ENCODE data around the gene CIP2A. TPM values are rescaled to one million over a fixed set of nuclear protein-coding genes. Genes with fewer than 3 reads are reported as not detected.

Gene CIP2A
- total and polyA plus RNA-seq, 2 of the 13 experiments (the other 11 are each of a cell fraction or from before 2014, with no cell fraction given), result 7.8 to 36.9 TPM

GRCh38 chr3:108527817-108528216 is 61.4 kb downstream of the CIP2A start:
- ATAC-seq, result no peak
- no peaks in the 10 kb centered on the region for H3K36me3 ChIP-seq (replicated peaks in 1 of 2; ENCODE audit: control insufficient read depth in 1 of 2, insufficient read depth in 2 of 2, low read length in 2 of 2)
- CTCF ChIA-PET (ENCODE audit: low intra/inter-chr PET ratio, low total read pairs), result no interaction called here
- FAIRE-seq, result no peak
- in situ Hi-C loops (cut with HindIII; ENCODE audit: extremely low pct_ligation_motif_present, low pct_unique_long_range_greater_than_20kb) (no loop called here), intact Hi-C loops (cut with micrococcal nuclease; ENCODE audit: unreplicated experiment) (no loop called here)
- no peak overlapping the region for H3K27ac ChIP-seq (ENCODE audit: extremely low read length, insufficient read depth, low read length)
- H3K9ac ChIP-seq (ENCODE audit: insufficient read depth, low read depth, low read length), result no peak overlapping the region
- no peaks in the 10 kb centered on the region for H3K4me1 ChIP-seq (ENCODE audit: insufficient read depth, low read length)
- H2AFZ ChIP-seq (ENCODE audit: low read length), result no peak overlapping the region
- WGBS (ENCODE audit: low lambda C conversion rate), result 0% methylated on average over 2 of the region's 2 CpGs
- no peak for DNase-seq (ENCODE audit: low spot score)
- H3K9me3 ChIP-seq (ENCODE audit: low read length), result no peaks in the 10 kb centered on the region
- H3K4me2 ChIP-seq (ENCODE audit: low read depth, low read length), result no peak overlapping the region
- no peaks in the 10 kb centered on the region for H4K20me1 ChIP-seq (ENCODE audit: insufficient read depth, low read length)
- TF ChIP-seq PRMT3 (CRISPR knock-in tag; IDR thresholded peaks at IDR 0.05; ENCODE audit: borderline replicate concordance, low read depth), result no peak
- TF ChIP-seq EZH2 (conservative IDR thresholded peaks at IDR 0.05; ENCODE audit: low read depth, low read length), result no peak
- no peak for TF ChIP-seq ZNF564 (CRISPR knock-in tag; IDR thresholded peaks at IDR 0.05)
- no peak for TF ChIP-seq DZIP1 (CRISPR knock-in tag; IDR thresholded peaks at IDR 0.05)
- no peak for TF ChIP-seq PATZ1 (CRISPR knock-in tag; IDR thresholded peaks at IDR 0.05)
- no peak for TF ChIP-seq ZC3H4 (CRISPR knock-in tag; IDR thresholded peaks at IDR 0.05; ENCODE audit: borderline replicate concordance)
- TF ChIP-seq HNF4A (CRISPR knock-in tag; IDR thresholded peaks at IDR 0.05), result no peak
- TF ChIP-seq NFYB (CRISPR knock-in tag; IDR thresholded peaks at IDR 0.05), result no peak
- H3K27me3 ChIP-seq (ENCODE audit: control insufficient read depth in 1 of 2, insufficient read depth in 2 of 2, low read length in 2 of 2), result no peaks in the 10 kb centered on the region
- POLR2A ChIA-PET, result no interaction called here
- no TSS peak for BruUV-seq (replicated peaks)
- H3K79me2 ChIP-seq (ENCODE audit: insufficient read depth, low read length), result no peaks in the 10 kb centered on the region
- no peak overlapping the region for H3K4me3 ChIP-seq (replicated peaks in 1 of 3; ENCODE audit: insufficient read depth in 1 of 3, low read depth in 2 of 3, low read length in 3 of 3)
